Measurements from ENCODE around the gene UVRAG. TPM values are rescaled to one million over a fixed set of nuclear protein-coding genes. Genes with fewer than 3 reads are reported as not detected.

UVRAG gene
- total and polyA plus RNA-seq, 2 of the 13 experiments (the other 11 are each of a cell fraction or from before 2014, with no cell fraction given): 9.7 to 17.3 TPM

DNA sequence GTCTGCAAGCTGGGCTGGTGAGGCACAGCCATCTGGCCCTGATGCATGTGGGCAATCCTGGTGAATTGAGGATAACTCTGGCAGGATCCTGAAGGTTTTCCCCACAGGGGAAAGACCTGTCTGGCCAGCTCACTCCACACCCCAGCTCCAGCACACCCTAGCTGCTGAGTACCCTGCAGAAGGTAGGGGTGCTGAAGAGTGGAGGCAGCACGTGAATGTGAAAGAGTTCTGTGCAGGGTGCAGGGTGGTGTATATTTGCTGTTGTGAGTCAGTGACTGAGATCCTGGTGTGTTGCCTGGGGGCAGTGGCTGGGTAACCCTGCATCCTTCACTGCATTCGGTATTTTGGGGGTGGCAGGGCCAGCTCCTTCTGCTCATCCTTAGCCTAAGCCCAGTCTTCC lies 24.0 kb upstream of the UVRAG start:
- TF ChIP-seq CENPT (CRISPR knock-in tag; IDR thresholded peaks at IDR 0.05; ENCODE audit: low read depth) (no peak), ZSCAN22 (CRISPR knock-in tag; IDR thresholded peaks at IDR 0.05) (no peak), ZNF773 (CRISPR knock-in tag; IDR thresholded peaks at IDR 0.05; ENCODE audit: borderline replicate concordance) (no peak), KDM3A (CRISPR knock-in tag; IDR thresholded peaks at IDR 0.05; ENCODE audit: low read depth) (no peak), ELF3 (CRISPR knock-in tag; IDR thresholded peaks at IDR 0.05) (no peak), ATAD3A (CRISPR knock-in tag; IDR thresholded peaks at IDR 0.05) (no peak), NCOA2 (CRISPR knock-in tag; IDR thresholded peaks at IDR 0.05) (no peak), MAFK (conservative IDR thresholded peaks at IDR 0.05 in 1 of 2, IDR thresholded peaks at IDR 0.05 in 1 of 2; ENCODE audit: low read length in 2 of 2) (no peak), POLR2AphosphoS2 (IDR thresholded peaks at IDR 0.05; ENCODE audit: low read depth, low read length) (no peak), NFE2 (CRISPR knock-in tag; IDR thresholded peaks at IDR 0.05) (no peak), ZNF619 (CRISPR knock-in tag; IDR thresholded peaks at IDR 0.05) (no peak), PAF1 (CRISPR knock-in tag; IDR thresholded peaks at IDR 0.05) (no peak), EHMT2 (IDR thresholded peaks at IDR 0.05; ENCODE audit: borderline replicate concordance, low read depth, low read length) (no peak)
- TF ChIP-seq, protein P1, sequence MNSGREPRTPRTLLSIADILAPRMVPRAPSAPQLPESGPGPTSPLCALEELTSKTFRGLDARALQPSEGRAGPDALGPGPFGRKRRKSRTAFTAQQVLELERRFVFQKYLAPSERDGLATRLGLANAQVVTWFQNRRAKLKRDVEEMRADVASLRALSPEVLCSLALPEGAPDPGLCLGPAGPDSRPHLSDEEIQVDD (CRISPR knock-in tag; IDR thresholded peaks at IDR 0.05; ENCODE audit: borderline replicate concordance): no peak
- TF ChIP-seq, protein P2, sequence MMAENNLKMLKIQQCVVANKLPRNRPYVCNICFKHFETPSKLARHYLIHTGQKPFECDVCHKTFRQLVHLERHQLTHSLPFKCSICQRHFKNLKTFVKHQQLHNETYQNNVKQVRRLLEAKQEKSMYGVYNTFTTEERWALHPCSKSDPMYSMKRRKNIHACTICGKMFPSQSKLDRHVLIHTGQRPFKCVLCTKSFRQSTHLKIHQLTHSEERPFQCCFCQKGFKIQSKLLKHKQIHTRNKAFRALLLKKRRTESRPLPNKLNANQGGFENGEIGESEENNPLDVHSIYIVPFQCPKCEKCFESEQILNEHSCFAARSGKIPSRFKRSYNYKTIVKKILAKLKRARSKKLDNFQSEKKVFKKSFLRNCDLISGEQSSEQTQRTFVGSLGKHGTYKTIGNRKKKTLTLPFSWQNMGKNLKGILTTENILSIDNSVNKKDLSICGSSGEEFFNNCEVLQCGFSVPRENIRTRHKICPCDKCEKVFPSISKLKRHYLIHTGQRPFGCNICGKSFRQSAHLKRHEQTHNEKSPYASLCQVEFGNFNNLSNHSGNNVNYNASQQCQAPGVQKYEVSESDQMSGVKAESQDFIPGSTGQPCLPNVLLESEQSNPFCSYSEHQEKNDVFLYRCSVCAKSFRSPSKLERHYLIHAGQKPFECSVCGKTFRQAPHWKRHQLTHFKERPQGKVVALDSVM (CRISPR knock-in tag; IDR thresholded peaks at IDR 0.05): no peak
- TF ChIP-seq, protein P3, sequence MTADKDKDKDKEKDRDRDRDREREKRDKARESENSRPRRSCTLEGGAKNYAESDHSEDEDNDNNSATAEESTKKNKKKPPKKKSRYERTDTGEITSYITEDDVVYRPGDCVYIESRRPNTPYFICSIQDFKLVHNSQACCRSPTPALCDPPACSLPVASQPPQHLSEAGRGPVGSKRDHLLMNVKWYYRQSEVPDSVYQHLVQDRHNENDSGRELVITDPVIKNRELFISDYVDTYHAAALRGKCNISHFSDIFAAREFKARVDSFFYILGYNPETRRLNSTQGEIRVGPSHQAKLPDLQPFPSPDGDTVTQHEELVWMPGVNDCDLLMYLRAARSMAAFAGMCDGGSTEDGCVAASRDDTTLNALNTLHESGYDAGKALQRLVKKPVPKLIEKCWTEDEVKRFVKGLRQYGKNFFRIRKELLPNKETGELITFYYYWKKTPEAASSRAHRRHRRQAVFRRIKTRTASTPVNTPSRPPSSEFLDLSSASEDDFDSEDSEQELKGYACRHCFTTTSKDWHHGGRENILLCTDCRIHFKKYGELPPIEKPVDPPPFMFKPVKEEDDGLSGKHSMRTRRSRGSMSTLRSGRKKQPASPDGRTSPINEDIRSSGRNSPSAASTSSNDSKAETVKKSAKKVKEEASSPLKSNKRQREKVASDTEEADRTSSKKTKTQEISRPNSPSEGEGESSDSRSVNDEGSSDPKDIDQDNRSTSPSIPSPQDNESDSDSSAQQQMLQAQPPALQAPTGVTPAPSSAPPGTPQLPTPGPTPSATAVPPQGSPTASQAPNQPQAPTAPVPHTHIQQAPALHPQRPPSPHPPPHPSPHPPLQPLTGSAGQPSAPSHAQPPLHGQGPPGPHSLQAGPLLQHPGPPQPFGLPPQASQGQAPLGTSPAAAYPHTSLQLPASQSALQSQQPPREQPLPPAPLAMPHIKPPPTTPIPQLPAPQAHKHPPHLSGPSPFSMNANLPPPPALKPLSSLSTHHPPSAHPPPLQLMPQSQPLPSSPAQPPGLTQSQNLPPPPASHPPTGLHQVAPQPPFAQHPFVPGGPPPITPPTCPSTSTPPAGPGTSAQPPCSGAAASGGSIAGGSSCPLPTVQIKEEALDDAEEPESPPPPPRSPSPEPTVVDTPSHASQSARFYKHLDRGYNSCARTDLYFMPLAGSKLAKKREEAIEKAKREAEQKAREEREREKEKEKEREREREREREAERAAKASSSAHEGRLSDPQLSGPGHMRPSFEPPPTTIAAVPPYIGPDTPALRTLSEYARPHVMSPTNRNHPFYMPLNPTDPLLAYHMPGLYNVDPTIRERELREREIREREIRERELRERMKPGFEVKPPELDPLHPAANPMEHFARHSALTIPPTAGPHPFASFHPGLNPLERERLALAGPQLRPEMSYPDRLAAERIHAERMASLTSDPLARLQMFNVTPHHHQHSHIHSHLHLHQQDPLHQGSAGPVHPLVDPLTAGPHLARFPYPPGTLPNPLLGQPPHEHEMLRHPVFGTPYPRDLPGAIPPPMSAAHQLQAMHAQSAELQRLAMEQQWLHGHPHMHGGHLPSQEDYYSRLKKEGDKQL (CRISPR knock-in tag; IDR thresholded peaks at IDR 0.05; ENCODE audit: low read depth): no peak
- no peak overlapping the region for H3K4me3 ChIP-seq (replicated peaks in 1 of 3; ENCODE audit: insufficient read depth in 1 of 3, low read depth in 2 of 3, low read length in 3 of 3)
- WGBS (ENCODE audit: low lambda C conversion rate): 100% methylated on average over 2 of the region's 2 CpGs
- FAIRE-seq (no peak), DNase-seq (ENCODE audit: low spot score) (no peak), ATAC-seq (no peak)
- H3K9ac ChIP-seq (ENCODE audit: insufficient read depth, low read depth, low read length): no peak overlapping the region
- no peak overlapping the region for H3K4me2 ChIP-seq (ENCODE audit: low read depth, low read length)
- in situ Hi-C loops (cut with HindIII; ENCODE audit: extremely low pct_ligation_motif_present, low pct_unique_long_range_greater_than_20kb): no loop called here
- no peaks in the 10 kb centered on the region for H4K20me1 ChIP-seq (ENCODE audit: insufficient read depth, low read length)
- intact Hi-C loops (cut with micrococcal nuclease; ENCODE audit: unreplicated experiment): no loop called here
- no peaks in the 10 kb centered on the region for H3K79me2 ChIP-seq (ENCODE audit: insufficient read depth, low read length)
- no peak overlapping the region for H3K27ac ChIP-seq (ENCODE audit: extremely low read length, insufficient read depth, low read length)
- H3K27me3 ChIP-seq (ENCODE audit: control insufficient read depth in 1 of 2, insufficient read depth in 2 of 2, low read length in 2 of 2): no peaks in the 10 kb centered on the region
- no TSS peak for BruUV-seq (replicated peaks)
- H3K4me1 ChIP-seq (ENCODE audit: insufficient read depth, low read length): peaks cover 73% of the 10 kb centered on the region
- POLR2A ChIA-PET: interaction anchor here (1.1 to 3.0 kb wide), 2 partner anchors 10 to 22 kb away, joined by 5 to 11 read pairs; partner anchors contain the start of gene DGAT2
- no peaks in the 10 kb centered on the region for H3K9me3 ChIP-seq (ENCODE audit: low read length)
- H2AFZ ChIP-seq (ENCODE audit: low read length): no peak overlapping the region
- H3K36me3 ChIP-seq (replicated peaks in 1 of 2; ENCODE audit: control insufficient read depth in 1 of 2, insufficient read depth in 2 of 2, low read length in 2 of 2): peaks cover 5 to 43% of the 10 kb centered on the region in 2 experiments; a peak in 4 of 5 replicates
- CTCF ChIA-PET (ENCODE audit: low intra/inter-chr PET ratio, low total read pairs): no interaction called here

Measured in HepG2 (cell line).